Fibroblast of pulmonary artery (primary cell): ENCODE measurements around the gene ITPRIPL2.

Experiments used
- DNase-seq: peaks from one replicate; pipeline ENCODE4 v3.0.0-alpha.2; 2010; ENCODE audit warnings: low read depth
- H3K4me3 ChIP-seq: replicated peaks from 2 replicates; pipeline ENCODE4 v1.5.1; 2011; ENCODE audit warnings: low read depth, mild to moderate bottlenecking, control low read depth, low read length, moderate library complexity
- CTCF ChIP-seq: IDR thresholded peaks from 2 replicates; pipeline ENCODE4 v1.5.1; 2011; ENCODE audit warnings: mild to moderate bottlenecking, control low read depth, low read length, inconsistent platforms; ENCODE audit errors: missing control alignments

ITPRIPL2 gene

GRCh38 chr16:19114359-19115147, 789 bp downstream of the ITPRIPL2 start:
- TF ChIP-seq CTCF = no peak
- H3K4me3 ChIP-seq = peak overlapping the region; percentile 71

GRCh38 chr16:19115148-19116021, 1.6 kb downstream of the ITPRIPL2 start:
- peak; percentile 29 for TF ChIP-seq CTCF
- peak overlapping the region; percentile 71 for H3K4me3 ChIP-seq
- DNase-seq = no peak

More at GRCh38 chr16:19114359-19115147, 789 bp downstream of the ITPRIPL2 start:
- DNase-seq = peak; percentile 72

DNA sequence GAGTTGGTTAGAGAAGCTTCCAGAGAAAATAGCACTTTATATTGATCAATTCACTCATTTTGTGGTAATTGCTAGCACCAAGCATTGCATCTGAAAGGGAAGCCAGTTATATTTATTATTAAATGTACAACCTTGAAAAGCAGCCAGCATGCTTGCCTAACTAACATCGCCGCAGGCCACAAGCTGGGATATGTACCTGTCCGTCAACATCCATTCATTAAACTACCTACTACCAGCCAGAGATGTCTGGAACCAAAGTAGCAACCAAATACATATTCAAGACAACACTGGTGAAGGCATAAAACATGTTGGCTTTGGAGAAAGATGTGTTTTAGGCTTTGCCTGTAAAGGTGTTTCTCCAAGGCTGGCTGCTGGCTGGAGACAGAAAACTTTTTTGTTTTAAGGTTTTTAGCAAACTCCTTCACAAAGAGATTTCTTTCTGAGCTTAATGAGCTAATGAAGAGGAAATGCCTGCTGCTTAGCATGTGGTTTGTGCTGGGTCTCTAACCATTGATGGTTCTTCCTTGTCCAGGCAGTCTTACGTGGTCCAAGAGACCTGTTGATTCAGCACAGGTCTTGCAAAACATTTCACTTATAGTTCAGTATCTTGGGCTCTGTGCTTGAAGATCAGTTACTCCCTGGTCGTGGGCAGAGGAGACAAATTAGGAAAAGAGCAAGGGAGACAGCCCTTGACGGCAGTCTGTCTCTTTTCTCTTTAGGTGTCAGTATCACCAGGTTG, 3.1 kb downstream of the ITPRIPL2 start:
- DNase-seq = peak; percentile 38
- no peak for TF ChIP-seq CTCF
- H3K4me3 ChIP-seq = peak overlapping the region; percentile 22

DNA sequence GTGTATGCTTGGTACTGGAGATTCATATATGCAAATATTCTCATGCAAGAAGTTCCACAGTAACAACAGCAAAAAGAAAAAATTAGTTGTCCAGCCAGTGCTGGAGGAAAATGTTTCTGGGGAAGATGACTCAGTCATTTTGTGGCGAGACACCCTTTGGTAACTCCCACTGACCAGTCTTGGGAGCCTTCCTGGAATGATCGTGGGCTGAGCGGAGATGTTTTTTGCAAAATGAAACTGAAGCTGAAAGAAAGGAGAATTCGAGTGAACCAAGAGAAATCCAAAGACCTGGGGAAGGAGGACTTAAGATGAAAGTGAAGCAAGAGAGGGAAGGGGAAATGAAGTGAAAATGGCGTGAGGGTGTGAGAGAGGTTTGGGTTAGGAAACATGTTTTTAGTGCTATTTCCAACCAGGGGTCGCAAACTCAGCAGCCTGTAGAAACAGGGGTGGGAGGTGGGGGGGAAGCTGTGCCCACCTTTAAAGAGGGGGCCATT, 5.2 kb downstream of the ITPRIPL2 start:
- TF ChIP-seq CTCF = no peak
- DNase-seq = peak; percentile 95
- peak overlapping the region; percentile 66 for H3K4me3 ChIP-seq

DNA sequence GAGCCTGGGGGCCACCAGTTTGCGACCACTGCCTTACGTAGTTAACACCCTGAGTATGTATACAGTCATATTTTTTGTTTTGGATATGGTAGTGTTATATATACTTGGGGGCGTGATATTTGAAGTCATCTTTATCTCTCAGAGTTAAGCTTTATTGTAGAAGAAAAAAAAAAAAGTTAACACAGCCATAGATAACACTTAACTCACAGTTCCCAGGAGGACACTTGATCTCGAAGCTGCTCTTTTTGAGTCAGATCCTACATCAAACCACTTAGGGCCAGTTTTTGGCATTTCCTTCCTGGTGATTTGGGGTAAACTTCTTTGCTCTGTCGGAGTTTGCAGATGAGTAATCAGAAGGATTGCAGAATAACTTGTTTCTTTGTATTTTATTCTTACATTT, 5.8 kb downstream of the ITPRIPL2 start:
- DNase-seq = peak; percentile 81
- no peak for TF ChIP-seq CTCF

DNA sequence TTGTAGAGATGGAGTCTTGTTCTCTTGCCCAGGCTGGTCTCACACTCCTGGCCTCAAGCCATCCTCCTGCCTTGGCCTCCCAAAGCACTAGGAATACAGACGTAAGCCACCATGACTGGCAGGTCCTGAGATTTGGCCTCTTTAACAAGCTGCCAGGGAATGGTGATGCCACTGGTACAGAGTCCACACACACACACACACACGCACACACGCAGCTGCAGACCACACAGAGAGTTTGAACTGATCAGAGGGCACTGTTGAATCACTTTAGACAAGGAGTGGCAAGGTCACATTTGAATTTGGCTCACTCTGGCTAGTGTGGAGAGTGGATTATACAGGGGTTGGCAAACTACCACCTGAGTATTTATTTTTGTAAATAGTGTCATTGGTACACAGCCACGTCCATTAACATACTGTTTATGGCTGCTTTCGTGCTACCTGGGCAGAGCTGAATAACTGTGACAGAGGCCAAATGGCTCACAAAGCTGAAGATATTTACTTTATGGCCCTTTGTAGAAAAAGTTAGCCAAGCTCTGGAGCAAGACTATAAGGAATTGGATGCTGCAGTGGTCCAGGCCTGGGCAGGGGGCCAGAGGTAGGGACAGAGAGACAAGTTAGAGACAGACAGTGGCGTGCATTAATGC, 9.9 kb downstream of the ITPRIPL2 start:
- TF ChIP-seq CTCF = no peak
- no peak for DNase-seq

More for the DNA sequence above, 5.8 kb downstream of the ITPRIPL2 start:
- H3K4me3 ChIP-seq = peak overlapping the region; percentile 66

More for the DNA sequence above, 9.9 kb downstream of the ITPRIPL2 start:
- H3K4me3 ChIP-seq = no peak overlapping the region
